GM21515 (cell line): Measurements from ENCODE around the gene CFAP61.
"Not testable (repeated sequence)": the region's sequence is repeated elsewhere in the genome, so short reads cannot be mapped to it uniquely, and the experiment has no call there.

ENCODE experiments used
- ATAC-seq: cut with Tn5 transposase; IDR thresholded peaks from one replicate; pipeline ENCODE4 v1.9.1; 2021; ENCODE audit not compliant: unreplicated experiment

CFAP61 gene

GRCh38 chr20:20206788-20207187 lies 154.5 kb downstream of the CFAP61 start:
- ATAC-seq: peak; percentile 65

GRCh38 chr20:20207291-20207690 lies 155.0 kb downstream of the CFAP61 start:
- no peak for ATAC-seq

DNA sequence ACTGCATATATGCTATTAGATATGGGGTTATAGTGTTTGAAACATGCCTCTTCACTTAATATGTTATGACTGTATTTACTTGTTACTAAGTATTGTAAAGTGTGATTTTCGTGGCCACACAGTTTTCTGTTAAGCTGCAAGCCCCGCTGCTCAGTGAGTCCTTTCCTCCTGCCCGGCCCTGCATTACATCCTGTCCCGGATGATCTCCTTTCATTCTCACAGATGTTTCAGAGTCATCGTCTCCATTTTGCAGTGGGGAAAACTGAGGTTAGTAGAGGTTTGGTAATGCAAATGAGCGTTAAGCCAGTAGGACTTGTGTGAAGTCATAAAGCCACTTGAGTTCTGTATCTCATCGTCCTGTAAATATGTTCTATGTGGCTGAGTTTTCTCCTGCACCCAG lies 155.5 kb downstream of the CFAP61 start:
- ATAC-seq: no peak

DNA sequence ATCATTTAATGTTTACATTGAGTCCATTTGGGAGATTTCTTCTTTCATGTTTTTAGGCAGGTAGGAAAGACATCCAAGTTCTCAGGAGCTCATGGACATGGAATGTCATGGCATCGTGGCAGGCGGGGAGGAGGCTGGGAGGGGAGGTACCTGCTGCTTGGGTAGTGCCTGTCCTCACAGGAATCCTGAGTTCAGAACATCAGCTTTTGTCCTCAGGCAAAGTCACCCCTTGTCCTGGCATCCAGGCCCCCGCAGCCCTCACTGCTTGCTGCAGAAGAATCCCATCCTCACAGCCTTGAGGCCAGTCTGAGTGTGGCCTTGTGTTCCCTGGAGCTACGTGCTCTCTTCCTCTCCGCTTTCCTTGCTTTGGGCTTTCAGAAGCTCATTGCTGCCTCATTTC lies 157.4 kb downstream of the CFAP61 start:
- ATAC-seq: no peak

GRCh38 chr20:20210327-20210726 lies 158.0 kb downstream of the CFAP61 start:
- no peak for ATAC-seq

DNA sequence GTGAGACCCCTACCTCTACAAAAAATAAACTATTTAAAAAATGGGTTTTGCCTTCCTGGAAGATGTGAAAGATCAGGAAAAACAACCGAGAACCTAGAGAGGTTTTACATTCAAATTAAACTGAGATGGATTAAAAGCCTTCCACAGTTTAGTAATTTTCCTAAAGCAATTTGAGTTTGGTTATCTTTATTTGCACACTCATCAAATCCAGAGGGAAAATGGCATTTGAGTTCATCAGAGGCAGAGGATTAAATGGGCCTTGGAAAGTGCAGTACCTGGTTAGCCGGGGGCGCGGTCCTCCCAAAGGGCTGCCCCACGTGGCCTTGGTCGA lies 158.6 kb downstream of the CFAP61 start:
- ATAC-seq: no peak

- no peak for ATAC-seq
Observed at GRCh38 chr20:20211274-20211987, 159.1 kb downstream of the CFAP61 start.

DNA sequence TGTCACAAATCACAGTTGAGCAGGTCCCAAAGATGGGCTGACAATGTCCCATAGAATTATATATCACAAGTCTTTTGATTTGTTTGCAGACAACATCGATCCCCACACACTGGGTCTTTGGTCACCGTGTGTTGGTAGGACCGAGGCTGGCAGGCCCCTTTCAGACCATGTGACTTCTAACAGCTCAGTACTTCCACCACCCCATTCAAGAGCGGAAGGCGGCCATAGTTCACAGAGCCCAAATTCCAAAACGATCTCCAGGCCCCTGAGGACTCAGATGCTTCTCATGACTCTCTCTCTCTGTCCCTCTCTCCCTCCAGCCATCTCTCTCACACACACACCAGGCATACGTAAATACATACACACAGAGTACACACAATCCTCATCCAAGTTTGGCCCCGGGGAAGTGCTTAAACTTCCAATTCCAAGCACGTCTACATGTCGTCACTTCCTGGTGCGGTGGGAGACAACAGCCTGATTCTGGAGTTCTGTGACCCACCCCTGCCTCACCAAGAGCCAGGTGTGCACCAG lies 159.7 kb downstream of the CFAP61 start:
- ATAC-seq: no peak

DNA sequence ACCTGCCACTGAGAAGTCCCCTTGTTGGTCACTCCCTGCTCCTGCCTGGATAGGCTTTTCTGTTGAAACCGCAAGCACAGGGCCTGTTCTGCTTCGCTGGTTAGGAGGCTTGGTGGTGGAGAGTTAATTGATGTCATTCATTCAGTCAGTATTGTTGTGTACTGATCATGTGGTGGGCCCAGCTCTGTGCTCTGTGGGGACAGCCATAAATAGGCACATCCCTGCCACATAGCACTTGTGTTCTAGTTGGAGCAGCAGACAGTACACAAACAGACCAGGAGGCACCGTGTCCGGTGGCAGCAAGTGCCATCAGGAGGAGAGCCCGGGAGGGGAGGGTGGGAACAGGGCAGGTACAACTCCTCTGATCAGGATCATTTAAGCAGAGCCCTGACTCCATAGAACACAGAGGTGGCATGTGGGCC lies 160.4 kb downstream of the CFAP61 start:
- no peak for ATAC-seq

- ATAC-seq: no peak
Observed at GRCh38 chr20:20213526-20214121, 161.3 kb downstream of the CFAP61 start.

DNA sequence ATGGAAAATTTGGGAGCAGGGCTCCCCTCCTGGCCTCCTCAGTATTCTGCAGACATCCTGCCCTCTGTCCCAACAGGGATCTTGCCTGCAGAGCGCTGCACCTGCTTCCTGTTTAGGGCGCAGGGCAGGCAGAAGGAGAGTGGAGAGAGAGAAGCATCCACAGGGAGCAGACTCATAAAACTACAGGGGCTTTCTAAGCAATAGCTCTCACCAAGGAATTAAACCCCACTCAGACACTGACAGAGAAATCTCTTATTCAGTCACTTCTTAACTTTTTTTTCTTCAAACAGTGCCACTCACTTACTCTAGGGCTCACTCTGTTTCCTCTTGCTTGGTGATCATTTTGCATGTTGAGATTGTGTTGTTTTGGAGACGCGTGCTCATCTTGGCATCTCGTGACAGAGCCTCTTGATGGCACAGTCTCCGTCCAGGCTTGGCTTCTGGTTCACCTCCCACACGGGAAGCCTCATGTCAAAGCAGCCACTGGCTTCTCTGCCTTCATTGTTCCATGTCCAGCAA lies 162.5 kb downstream of the CFAP61 start:
- no peak for ATAC-seq

DNA sequence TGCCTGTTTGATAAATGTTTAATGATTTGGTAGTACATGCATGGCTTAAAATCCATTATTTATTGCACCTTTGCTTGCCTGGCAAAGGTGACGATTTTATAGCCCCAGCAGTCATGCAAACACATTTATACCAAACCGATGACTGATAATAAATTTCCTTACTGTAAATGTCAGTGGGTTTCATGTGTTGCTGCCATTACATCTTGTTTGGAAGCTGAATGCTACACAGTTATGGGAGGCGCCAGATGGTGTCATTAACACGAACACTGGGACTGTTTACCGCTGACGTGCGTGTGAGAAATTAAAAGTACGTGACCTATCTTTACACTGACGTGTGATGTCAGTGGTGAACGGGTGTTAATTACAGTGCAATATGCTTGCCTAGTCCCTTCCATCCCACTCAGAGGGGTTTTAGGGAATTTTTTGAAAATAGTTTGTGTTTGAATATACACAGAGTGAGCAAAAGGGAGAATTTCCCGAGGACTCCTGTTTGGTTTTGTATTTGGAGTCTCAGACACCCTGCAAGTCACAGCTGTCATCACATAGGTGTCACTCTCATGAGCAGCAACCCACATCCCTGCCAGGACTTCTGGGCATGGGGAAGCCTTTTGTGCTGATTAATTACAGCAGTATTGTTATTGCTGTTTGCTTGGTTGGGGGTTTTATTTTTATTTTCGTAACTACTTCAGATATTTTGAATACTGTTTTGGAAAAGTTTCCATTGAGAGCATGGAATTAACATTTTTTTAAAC lies 163.8 kb downstream of the CFAP61 start:
- ATAC-seq: no peak

- ATAC-seq: no peak
Observed at GRCh38 chr20:20216941-20217340, 164.6 kb downstream of the CFAP61 start.

- no peak for ATAC-seq
Observed at GRCh38 chr20:20217621-20218020, 165.3 kb downstream of the CFAP61 start.

DNA sequence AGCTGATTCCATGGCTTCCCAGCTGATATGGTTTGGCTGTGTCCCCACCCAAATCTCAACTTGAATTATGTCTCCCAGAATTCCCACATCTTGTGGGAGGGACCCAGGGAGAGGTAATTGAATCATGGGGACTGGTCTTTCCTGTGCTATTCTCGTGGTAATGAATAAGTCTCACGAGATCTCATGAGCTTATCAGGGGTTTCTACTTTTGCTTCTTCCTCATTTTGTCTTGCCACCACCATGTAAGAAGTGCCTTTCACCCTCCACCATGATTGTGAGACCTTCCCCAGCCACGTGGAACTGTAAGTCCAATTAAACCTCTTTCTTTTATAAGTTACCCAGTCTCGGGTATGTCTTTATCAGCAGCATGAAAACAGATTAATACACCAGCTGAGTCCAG lies 165.8 kb downstream of the CFAP61 start:
- not testable (repeated sequence) for ATAC-seq

DNA sequence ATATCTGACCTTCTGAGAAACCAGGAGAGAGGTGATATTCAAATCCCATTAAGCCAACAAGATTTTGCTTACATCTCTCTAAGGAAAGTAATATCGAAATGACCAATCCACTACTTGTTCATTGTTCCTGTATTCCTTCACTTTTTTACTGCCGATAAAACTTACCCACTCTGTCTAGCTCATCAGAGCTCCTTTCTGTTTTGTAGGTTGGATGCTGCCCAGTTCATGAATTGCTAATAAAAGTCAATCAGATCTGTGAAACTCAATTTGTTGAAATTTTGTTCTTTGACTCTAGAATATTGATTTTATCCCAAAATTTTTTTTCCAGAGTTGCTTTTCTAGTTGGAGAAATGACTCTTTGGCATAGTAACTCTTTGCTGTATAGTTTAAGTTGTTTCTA lies 166.7 kb downstream of the CFAP61 start:
- no peak for ATAC-seq

- no peak for ATAC-seq
Observed at GRCh38 chr20:20220134-20220533, 167.8 kb downstream of the CFAP61 start.

DNA sequence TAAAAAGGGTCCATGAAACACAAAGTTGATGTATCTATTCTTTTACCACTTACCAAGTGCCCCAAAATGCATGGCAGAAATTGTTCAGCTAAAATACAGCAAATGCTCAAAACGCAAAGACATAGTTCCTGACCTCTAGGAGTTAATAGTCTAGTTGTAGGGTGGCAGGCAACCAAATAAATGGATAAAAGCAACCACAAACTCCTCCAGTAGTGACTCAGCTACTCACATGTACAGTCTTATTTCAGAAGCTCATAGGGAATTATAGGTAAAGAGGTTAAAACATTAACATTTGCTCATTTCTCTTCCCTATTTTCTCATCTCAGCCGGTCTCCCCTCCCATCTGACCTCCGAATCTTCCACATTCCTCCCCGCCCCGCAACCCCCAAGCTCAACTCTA lies 171.6 kb downstream of the CFAP61 start:
- no peak for ATAC-seq

GRCh38 chr20:20224806-20225205 lies 172.5 kb downstream of the CFAP61 start:
- ATAC-seq: no peak

DNA sequence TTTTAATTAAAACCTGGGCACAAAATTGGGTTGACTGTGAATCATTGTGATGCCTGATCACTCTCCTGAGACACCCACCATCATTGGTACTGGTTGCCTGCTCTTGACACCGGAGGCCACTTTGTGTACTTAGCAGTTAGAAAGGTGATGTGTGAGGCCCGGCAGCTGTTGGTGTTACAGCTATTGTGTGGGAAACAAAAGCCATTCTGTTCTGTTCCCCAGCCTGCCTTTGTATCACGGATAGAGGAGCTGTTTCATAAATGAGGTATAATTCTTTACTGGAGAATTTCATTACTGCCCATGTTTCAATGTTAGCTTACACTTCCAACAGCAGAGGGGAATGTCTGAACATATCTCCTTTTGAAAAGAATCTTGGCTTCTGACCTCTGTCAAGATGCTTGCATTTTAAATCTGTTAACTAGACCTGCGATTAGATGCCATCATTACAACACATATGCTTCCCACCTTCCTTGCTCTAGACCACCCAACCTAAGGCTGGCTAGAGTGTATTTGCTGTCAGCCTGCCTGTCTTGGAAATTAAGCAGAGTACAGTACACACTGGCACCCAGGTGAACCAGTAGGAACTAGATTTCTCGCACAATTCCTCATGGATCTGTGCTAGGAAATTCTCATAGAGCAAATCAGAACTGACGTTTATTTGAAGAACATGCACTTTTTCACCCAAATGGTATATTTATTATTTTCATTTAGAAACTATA lies 173.2 kb downstream of the CFAP61 start:
- ATAC-seq: no peak

DNA sequence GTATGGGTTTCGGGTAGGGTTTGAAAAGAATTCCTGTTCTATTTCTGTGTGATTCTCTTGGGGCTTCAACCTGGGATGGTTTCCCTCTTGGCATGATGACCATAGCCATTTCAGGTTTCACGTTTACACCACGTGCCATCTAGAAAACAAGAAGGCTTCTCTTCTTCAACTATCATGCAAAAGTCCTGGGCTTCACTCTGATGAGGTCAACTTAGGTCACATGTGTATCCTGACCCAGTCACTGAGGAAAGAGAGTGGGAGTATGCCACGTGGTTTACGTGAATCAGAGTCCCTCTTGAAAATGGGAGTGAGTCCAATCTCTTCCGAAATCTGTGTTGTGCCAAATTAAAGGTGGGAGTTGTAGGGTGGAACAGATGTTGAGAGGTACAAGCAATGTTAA lies 174.2 kb downstream of the CFAP61 start:
- ATAC-seq: no peak
